Immature natural killer cell (primary cell): ENCODE results near the gene IFIT3. TPM values are rescaled to one million over a fixed set of nuclear protein-coding genes. Genes with fewer than 3 reads are reported as not detected.
"Not testable (repeated sequence)": the region's sequence is repeated elsewhere in the genome, so short reads cannot be mapped to it uniquely, and the experiment has no call there.

Source experiments
- DNase-seq, 3 donors: peaks; one replicate each; pipeline ENCODE4 v3.0.0; 2022; ENCODE audit warnings: mixed read lengths in 1 of 3
- H3K27ac Mint-ChIP-seq, 6 donors: one replicate each; pipeline ENCODE4 v1.8.0; 2020; ENCODE audit warnings: mixed read lengths in 6 of 6, mild to moderate bottlenecking in 5 of 6, inconsistent platforms in 4 of 6, moderate library complexity in 3 of 6
- H3K27me3 Mint-ChIP-seq, 3 donors: one replicate each; pipeline ENCODE4 v1.8.0; 2020 to 2021; ENCODE audit warnings: low read depth in 3 of 3, mild to moderate bottlenecking in 3 of 3, mixed read lengths in 3 of 3, moderate library complexity in 3 of 3, inconsistent platforms in 1 of 3
- H3K36me3 Mint-ChIP-seq, 3 donors: one replicate each; pipeline ENCODE4 v1.8.0; 2020; ENCODE audit warnings: mixed read lengths in 3 of 3, inconsistent platforms in 2 of 3, mild to moderate bottlenecking in 2 of 3
- H3K4me1 Mint-ChIP-seq, 2 donors: one replicate each; pipeline ENCODE4 v1.8.0; 2020; ENCODE audit warnings: inconsistent platforms in 2 of 2, mild to moderate bottlenecking in 2 of 2, mixed read lengths in 2 of 2, moderate library complexity in 1 of 2
- H3K4me3 Mint-ChIP-seq, 5 donors: one replicate each; pipeline ENCODE4 v1.8.0; 2020; ENCODE audit warnings: mild to moderate bottlenecking in 5 of 5, mixed read lengths in 5 of 5, inconsistent platforms in 3 of 5, moderate library complexity in 3 of 5
- H3K9me3 Mint-ChIP-seq, 6 donors: one replicate each; pipeline ENCODE4 v1.8.0; 2020; ENCODE audit warnings: mild to moderate bottlenecking in 6 of 6, mixed read lengths in 6 of 6, inconsistent platforms in 4 of 6, moderate library complexity in 3 of 6
- polyA plus RNA-seq, 3 donors: library from polyadenylated mRNA; unstranded; fragments of 300-500 nt; fragmentation: Illumina TruSeq; gene quantifications; one replicate each; pipeline ENCODE4 v1.2.3, GENCODE V29; 2021

The IFIT3 gene
- polyA plus RNA-seq, 3 donors from 2014 or later = 8.2 to 23.8 (median 12.5) TPM

GRCh38 chr10:89330014-89330413 is 2.2 kb downstream of the IFIT3 start:
- H3K27me3 Mint-ChIP-seq = peaks cover 9 to 18% (median 10%) of the 10 kb centered on the region in 3 donors
- peaks cover 66 to 72% of the 10 kb centered on the region in 2 donors for H3K4me1 Mint-ChIP-seq
- DNase-seq = peak; percentile 30 to 43 (median 41)
- H3K9me3 Mint-ChIP-seq, H3K36me3 Mint-ChIP-seq: not testable (repeated sequence)
- peak overlapping the region; percentile 56 to 74 (median 66) for H3K4me3 Mint-ChIP-seq
- H3K27ac Mint-ChIP-seq = peak overlapping the region; percentile 34 to 91 (median 82)

DNA sequence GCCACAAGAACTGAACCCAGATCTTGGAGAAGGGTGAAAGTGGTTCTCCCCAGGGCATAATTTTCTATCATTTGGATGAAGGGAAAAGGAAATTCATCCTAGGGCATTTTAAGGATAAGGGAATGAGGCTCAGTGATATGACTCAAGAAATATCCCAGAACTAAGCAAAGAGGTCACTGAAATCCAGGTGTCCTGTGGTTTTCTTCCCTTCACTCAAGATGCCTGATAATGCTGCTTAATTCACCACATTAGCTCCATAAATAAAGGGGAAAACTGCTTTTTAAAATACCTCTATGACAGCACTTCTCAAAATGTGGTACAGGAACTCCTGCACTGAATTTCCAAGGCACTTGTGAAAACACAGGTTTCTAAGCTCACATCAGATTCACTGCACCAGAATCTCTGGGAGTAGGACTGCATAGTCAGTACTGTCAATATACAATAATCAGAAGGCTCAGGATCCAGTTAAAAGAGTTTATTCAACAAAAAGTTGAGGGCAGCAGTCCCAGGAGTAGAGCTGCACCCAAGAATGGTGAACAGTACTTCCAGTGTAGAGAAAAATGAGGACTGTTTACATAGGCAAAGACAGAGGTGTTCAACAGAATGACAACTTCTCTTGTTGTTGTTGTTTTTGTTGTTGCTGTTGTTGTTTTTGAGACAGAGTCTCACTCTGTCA is 2.9 kb downstream of the IFIT3 start:
- Mint-ChIP-seq H3K4me1 (peaks cover 72 to 78% of the 10 kb centered on the region in 2 donors), H3K27ac (peak overlapping the region; percentile 19 to 82 (median 58)), H3K27me3 (peaks cover 9 to 21% (median 13%) of the 10 kb centered on the region in 3 donors), H3K36me3 (no peaks in the 10 kb centered on the region), H3K9me3 (no peaks in the 10 kb centered on the region), H3K4me3 (peak overlapping the region; percentile 39 to 84 (median 66))
- no peak for DNase-seq

GRCh38 chr10:89331487-89332122 is 3.8 kb downstream of the IFIT3 start:
- peak overlapping the region; percentile 81 to 95 (median 91) for H3K27ac Mint-ChIP-seq
- H3K36me3 Mint-ChIP-seq, DNase-seq, H3K9me3 Mint-ChIP-seq: not testable (repeated sequence)
- peaks cover 74 to 77% of the 10 kb centered on the region in 2 donors for H3K4me1 Mint-ChIP-seq
- peak overlapping the region; percentile 73 to 88 (median 84) for H3K4me3 Mint-ChIP-seq
- H3K27me3 Mint-ChIP-seq = peaks cover 9 to 24% (median 13%) of the 10 kb centered on the region in 3 donors

- peaks cover 9 to 24% (median 13%) of the 10 kb centered on the region in 3 donors for H3K27me3 Mint-ChIP-seq
- H3K9me3 Mint-ChIP-seq = no peaks in the 10 kb centered on the region
- H3K4me3 Mint-ChIP-seq = peak overlapping the region; percentile 73 to 88 (median 84)
- peaks cover 72 to 73% of the 10 kb centered on the region in 2 donors for H3K4me1 Mint-ChIP-seq
- DNase-seq = peak; percentile 68 to 71 (median 69)
- peak overlapping the region; percentile 81 to 95 (median 91) for H3K27ac Mint-ChIP-seq
- peaks cover 4 to 9% (median 4%) of the 10 kb centered on the region in 3 donors for H3K36me3 Mint-ChIP-seq
Observed at GRCh38 chr10:89332123-89332633, 4.4 kb downstream of the IFIT3 start.

DNA sequence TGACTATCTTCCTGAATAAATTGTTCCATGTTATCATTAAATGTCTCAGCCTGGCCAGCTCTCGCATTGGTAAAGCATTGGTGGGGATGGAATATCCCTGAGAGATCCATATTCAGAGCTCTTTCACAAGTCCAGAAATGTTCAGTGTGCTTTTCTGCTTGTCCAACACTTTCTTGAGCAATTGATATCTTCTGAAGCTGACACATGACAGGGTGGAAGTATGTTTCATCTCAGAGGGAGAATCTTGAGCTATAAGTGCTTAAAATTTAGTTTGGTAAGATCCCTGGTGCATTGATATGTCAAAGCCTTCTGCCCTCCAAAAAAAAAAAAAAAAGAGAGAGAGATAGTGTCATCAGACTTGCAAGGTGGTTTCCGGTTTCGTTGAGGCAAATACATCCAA is 7.4 kb downstream of the IFIT3 start:
- Mint-ChIP-seq H3K27me3 (peaks cover 7 to 22% (median 13%) of the 10 kb centered on the region in 3 donors), H3K27ac (peak overlapping the region in 5 of 6 donors; percentile 61 to 81 (median 67)), H3K9me3 (no peaks in the 10 kb centered on the region), H3K4me1 (peaks cover 45 to 47% of the 10 kb centered on the region in 2 donors), H3K4me3 (peak overlapping the region in 2 of 5 donors; percentile 15 to 33), H3K36me3 (peaks cover 20 to 30% (median 24%) of the 10 kb centered on the region in 3 donors)
- no peak for DNase-seq

- DNase-seq = no peak
- peak overlapping the region in 1 of 5 donors; percentile 30 for H3K4me3 Mint-ChIP-seq
- H3K9me3 Mint-ChIP-seq = no peaks in the 10 kb centered on the region
- peaks cover 36 to 41% of the 10 kb centered on the region in 2 donors for H3K4me1 Mint-ChIP-seq
- H3K27me3 Mint-ChIP-seq = peaks cover 7 to 25% (median 13%) of the 10 kb centered on the region in 3 donors
- peaks cover 27 to 37% (median 31%) of the 10 kb centered on the region in 3 donors for H3K36me3 Mint-ChIP-seq
- no peak overlapping the region for H3K27ac Mint-ChIP-seq
Observed at GRCh38 chr10:89336241-89336640, 8.4 kb downstream of the IFIT3 start.

- no peak for DNase-seq
- H3K27ac Mint-ChIP-seq = no peak overlapping the region
- peaks cover 31 to 32% of the 10 kb centered on the region in 2 donors for H3K4me1 Mint-ChIP-seq
- peaks cover 7 to 25% (median 11%) of the 10 kb centered on the region in 3 donors for H3K27me3 Mint-ChIP-seq
- peaks cover 27 to 48% (median 37%) of the 10 kb centered on the region in 3 donors for H3K36me3 Mint-ChIP-seq
- H3K9me3 Mint-ChIP-seq = no peaks in the 10 kb centered on the region
- H3K4me3 Mint-ChIP-seq = no peak overlapping the region
Observed at GRCh38 chr10:89337484-89337883, 9.7 kb downstream of the IFIT3 start.

DNA sequence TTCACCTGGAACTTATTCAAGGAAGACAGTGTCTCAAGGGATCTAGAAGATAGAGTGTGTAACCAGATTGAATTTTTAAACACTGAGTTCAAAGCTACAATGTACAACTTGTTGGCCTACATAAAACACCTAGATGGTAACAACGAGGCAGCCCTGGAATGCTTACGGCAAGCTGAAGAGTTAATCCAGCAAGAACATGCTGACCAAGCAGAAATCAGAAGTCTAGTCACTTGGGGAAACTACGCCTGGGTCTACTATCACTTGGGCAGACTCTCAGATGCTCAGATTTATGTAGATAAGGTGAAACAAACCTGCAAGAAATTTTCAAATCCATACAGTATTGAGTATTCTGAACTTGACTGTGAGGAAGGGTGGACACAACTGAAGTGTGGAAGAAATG is 10.9 kb downstream of the IFIT3 start:
- DNase-seq = no peak
- H3K27me3 Mint-ChIP-seq = peaks cover 5 to 18% (median 9%) of the 10 kb centered on the region in 3 donors
- no peak overlapping the region for H3K4me3 Mint-ChIP-seq
- H3K4me1 Mint-ChIP-seq = peaks cover 18 to 20% of the 10 kb centered on the region in 2 donors
- no peak overlapping the region for H3K27ac Mint-ChIP-seq
- peaks cover 27 to 55% (median 46%) of the 10 kb centered on the region in 3 donors for H3K36me3 Mint-ChIP-seq
- H3K9me3 Mint-ChIP-seq = no peaks in the 10 kb centered on the region

- Mint-ChIP-seq H3K27me3 (peaks cover 2 to 14% (median 9%) of the 10 kb centered on the region in 3 donors), H3K4me3 (no peak overlapping the region), H3K36me3 (peaks cover 27 to 60% (median 46%) of the 10 kb centered on the region in 3 donors), H3K9me3 (no peaks in the 10 kb centered on the region), H3K27ac (no peak overlapping the region), H3K4me1 (peaks cover 8 to 11% of the 10 kb centered on the region in 2 donors)
- no peak for DNase-seq
Observed at GRCh38 chr10:89339875-89340274, 12.1 kb downstream of the IFIT3 start.

- Mint-ChIP-seq H3K36me3 (peaks cover 27 to 55% (median 42%) of the 10 kb centered on the region in 3 donors), H3K9me3 (no peaks in the 10 kb centered on the region), H3K4me3 (no peak overlapping the region), H3K4me1 (peaks cover 0 to 2% of the 10 kb centered on the region in 2 donors), H3K27ac (no peak overlapping the region), H3K27me3 (peaks cover 5 to 10% (median 8%) of the 10 kb centered on the region in 3 donors)
- no peak for DNase-seq
Observed at GRCh38 chr10:89341649-89342048, 13.9 kb downstream of the IFIT3 start.

DNA sequence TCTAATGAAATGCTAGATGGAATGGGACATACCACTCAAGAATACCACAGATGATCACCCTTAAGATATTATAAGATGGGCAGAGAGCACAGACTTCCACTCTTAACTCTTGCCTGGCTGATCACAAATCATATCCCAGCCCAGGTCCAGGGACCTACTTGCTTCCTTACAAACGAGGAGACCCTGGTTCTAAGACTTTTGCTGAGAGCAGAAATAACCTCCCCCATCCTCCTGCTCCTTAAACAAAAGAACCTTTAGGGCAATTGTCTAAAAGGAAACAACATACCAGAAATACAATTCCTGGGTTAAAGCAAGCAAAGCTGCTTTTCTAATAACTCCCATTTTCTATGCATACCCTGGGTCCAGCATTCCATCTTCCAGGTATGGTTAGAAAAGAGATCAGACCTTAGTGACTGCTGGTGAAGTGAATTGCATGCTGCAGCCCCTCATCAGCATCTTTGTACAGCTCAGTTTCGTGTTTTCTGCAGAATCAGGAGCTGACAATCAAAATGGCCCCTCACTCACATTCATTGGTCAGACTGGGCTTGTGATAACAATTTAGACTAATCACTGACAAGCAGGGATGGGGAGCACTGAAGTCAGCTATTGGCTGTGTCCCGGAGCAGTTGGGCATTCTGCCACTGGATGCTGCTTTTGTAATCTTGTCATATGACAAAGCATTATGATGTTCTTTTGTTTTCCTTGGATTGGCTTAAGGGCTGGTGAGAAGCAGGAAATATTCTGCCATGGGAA is 14.6 kb downstream of the IFIT3 start:
- no peaks in the 10 kb centered on the region for H3K9me3 Mint-ChIP-seq
- peaks cover 0 to 2% of the 10 kb centered on the region in 2 donors for H3K4me1 Mint-ChIP-seq
- H3K27me3 Mint-ChIP-seq = peaks cover 5 to 10% (median 8%) of the 10 kb centered on the region in 3 donors
- peaks cover 23 to 51% (median 42%) of the 10 kb centered on the region in 3 donors for H3K36me3 Mint-ChIP-seq
- no peak overlapping the region for H3K4me3 Mint-ChIP-seq
- no peak overlapping the region for H3K27ac Mint-ChIP-seq
- DNase-seq = no peak

- no peak overlapping the region for H3K27ac Mint-ChIP-seq
- H3K4me3 Mint-ChIP-seq = no peak overlapping the region
Observed at GRCh38 chr10:89343089-89343767, 15.4 kb downstream of the IFIT3 start.

GRCh38 chr10:89344156-89344555 is 16.4 kb downstream of the IFIT3 start:
- peaks cover 5 to 11% (median 9%) of the 10 kb centered on the region in 3 donors for H3K27me3 Mint-ChIP-seq
- H3K36me3 Mint-ChIP-seq = peaks cover 16 to 39% (median 31%) of the 10 kb centered on the region in 3 donors
- no peak overlapping the region for H3K4me3 Mint-ChIP-seq
- DNase-seq = no peak
- no peak overlapping the region for H3K27ac Mint-ChIP-seq
- no peaks in the 10 kb centered on the region for H3K9me3 Mint-ChIP-seq
- no peaks in the 10 kb centered on the region for H3K4me1 Mint-ChIP-seq

More at GRCh38 chr10:89343089-89343767, 15.4 kb downstream of the IFIT3 start:
- Mint-ChIP-seq H3K4me1 (no peaks in the 10 kb centered on the region), H3K36me3 (peaks cover 23 to 48% (median 40%) of the 10 kb centered on the region in 3 donors), H3K27me3 (peaks cover 5 to 10% (median 8%) of the 10 kb centered on the region in 3 donors), H3K9me3 (no peaks in the 10 kb centered on the region)
- no peak for DNase-seq
